Psoas muscle (tissue), 8 donors: Measurements from ENCODE around the gene SF3A1. TPM values are rescaled to one million over a fixed set of nuclear protein-coding genes. Genes with fewer than 3 reads are reported as not detected.
A peak's percentile ranks its signal among the peaks of the same experiment; 100 is the strongest.

Source experiments
- ATAC-seq, 4 donors: fragments of 200-7000 bp; cut with Tn5 transposase; one replicate each; pipeline ENCODE4 v1.9.1; 2020; ENCODE audit warnings: moderate library complexity in 3 of 4, mild to moderate bottlenecking in 2 of 4
- DNase-seq, 2 donors: peaks; one replicate each; pipeline ENCODE4 v3.0.0-alpha.2; 2020
- H3K27ac ChIP-seq: fragments of 200-600 bp; one replicate; pipeline ENCODE4 v1.8.0; 2022
- H3K27me3 ChIP-seq, 3 donors: fragments of 200-600 bp in 1 of 3; one replicate each; pipeline versions ENCODE4 v1.6.1 to v1.8.0; 2013 to 2022; ENCODE audit warnings: low read length in 2 of 3, mild to moderate bottlenecking in 2 of 3, moderate library complexity in 1 of 3; ENCODE audit not compliant: insufficient read depth in 3 of 3
- H3K36me3 ChIP-seq, 2 donors: fragments of 200-600 bp in 1 of 2; one replicate each; pipeline versions ENCODE4 v1.6.1 to v1.8.0; 2013 to 2022; ENCODE audit warnings: low read depth in 1 of 2, mild to moderate bottlenecking in 1 of 2, moderate library complexity in 1 of 2; ENCODE audit not compliant: insufficient read depth in 1 of 2
- H3K4me1 ChIP-seq: fragments of 200-600 bp; one replicate; pipeline ENCODE4 v1.8.0; 2022
- H3K4me3 ChIP-seq: fragments of 200-600 bp; one replicate; pipeline ENCODE4 v1.8.0; 2022; ENCODE audit warnings: mild to moderate bottlenecking
- H3K9me3 ChIP-seq: fragments of 200-600 bp; one replicate; pipeline ENCODE4 v1.8.0; 2022
- CTCF ChIP-seq: fragments of 200-600 bp; IDR thresholded peaks from one replicate; pipeline ENCODE4 v1.8.0; 2022; ENCODE audit warnings: antibody characterized with exemption
- WGBS, 3 donors: extraction: QIAGEN DNeasy Blood & Tissue Kit; methylation state at CpG; one replicate each; pipeline versions ENCODE4 v1.1.6 to v1.1.7; 2013; 5-methylcytosine and 5-hydroxymethylcytosine counted together
- intact Hi-C, 2 donors: fragments of 100-400 bp; cut with DNase I; formaldehyde crosslinking; loops; one replicate each; pipeline versions ENCODE4 v1.11.0 to v1.14.2; 2022
- polyA plus RNA-seq, 3 donors: library from polyadenylated mRNA; stranded (reverse); fragments of 200-250 nt; gene quantifications; one replicate each; pipeline ENCODE4 v1.2.3, GENCODE V29; 2013
- total RNA-seq, 4 donors: library from RNA; stranded (reverse); fragmentation: NEBNext Ultra II Directional in 2 of 4; extraction: Animal tissue kit (Norgen Biotek cat#: 25700) in 2 of 4; gene quantifications; one replicate each; pipeline versions ENCODE4 v1.2.1 to v1.2.4, GENCODE V29; 2021 to 2023
- donor health status: healthy with polysubstance abuse.
- donor health status: DM: no; HTN: no; CAD: no; lungs with moderate emphysema.
- donor health status: Bipolar disorder and iron deficiency.
- donor health status: healthy.
- donor health status: DM: yes; HTN: yes; CAD: no.
- donor health status: DM: no; HTN: no; CAD: no.
- donor health status: DM: no; HTN: no; CAD: no.
- donor health status: DM: yes; HTN: yes; CAD: no.

The SF3A1 gene
- total and polyA plus RNA-seq, 7 donors = 21.6 to 146 (median 107) TPM

GRCh38 chr22:30325065-30325720 lies 31.5 kb downstream of the SF3A1 start:
- TF ChIP-seq CTCF = no peak
- Histone ChIP-seq H3K27me3 (no peaks in the 10 kb centered on the region), H3K4me3 (peak overlapping the region; percentile 88), H3K4me1 (peaks cover 23% of the 10 kb centered on the region), H3K27ac (no peak overlapping the region), H3K36me3 (no peaks in the 10 kb centered on the region), H3K9me3 (no peaks in the 10 kb centered on the region)
- intact Hi-C loops = loop anchor here in 1 of 2 donors (5.0 kb wide), 1 partner anchor 33 kb away; no protein-coding TSS in a partner anchor
- 64 to 76% (median 64%) methylated on average over 5 of the region's 5 CpGs for WGBS, 3 donors
- DNase-seq = peak; percentile 28 to 38
- no peak for ATAC-seq

GRCh38 chr22:30324014-30324730 lies 32.5 kb downstream of the SF3A1 start:
- DNase-seq = peak in 1 of 2 donors; percentile 39
- intact Hi-C loops = no loop called here
- Histone ChIP-seq H3K4me3 (peak overlapping the region; percentile 88), H3K27me3 (no peaks in the 10 kb centered on the region), H3K36me3 (no peaks in the 10 kb centered on the region), H3K9me3 (no peaks in the 10 kb centered on the region), H3K4me1 (peaks cover 30% of the 10 kb centered on the region), H3K27ac (peak overlapping the region; percentile 10)
- no peak for TF ChIP-seq CTCF
- ATAC-seq = no peak
- 63 to 74% (median 65%) methylated on average over 8 of the region's 8 CpGs for WGBS, 3 donors

- Histone ChIP-seq H3K27me3 (no peaks in the 10 kb centered on the region), H3K9me3 (no peaks in the 10 kb centered on the region), H3K4me1 (peaks cover 31% of the 10 kb centered on the region), H3K36me3 (no peaks in the 10 kb centered on the region), H3K4me3 (no peak overlapping the region), H3K27ac (no peak overlapping the region)
- WGBS, 3 donors = 94 to 100% (median 96%) methylated on average over 3 of the region's 3 CpGs
- intact Hi-C loops = no loop called here
- ATAC-seq = no peak
- no peak for TF ChIP-seq CTCF
- DNase-seq = no peak
Measured at GRCh38 chr22:30323246-30323645, 33.4 kb downstream of the SF3A1 start.

GRCh38 chr22:30321461-30321860 lies 35.2 kb downstream of the SF3A1 start:
- intact Hi-C loops = no loop called here

More at GRCh38 chr22:30321461-30321860, 35.2 kb downstream of the SF3A1 start:
- no peak overlapping the region for H3K4me3 ChIP-seq
- 64 to 66% (median 64%) methylated on average over 2 of the region's 2 CpGs for WGBS, 3 donors
- ATAC-seq (no peak), DNase-seq (peak in 1 of 2 donors; percentile 39)
- no peak for TF ChIP-seq CTCF
- no peaks in the 10 kb centered on the region for H3K36me3 ChIP-seq
- H3K27me3 ChIP-seq = no peaks in the 10 kb centered on the region
- H3K27ac ChIP-seq = peak overlapping the region; percentile 9
- H3K9me3 ChIP-seq = no peaks in the 10 kb centered on the region
- peaks cover 24% of the 10 kb centered on the region for H3K4me1 ChIP-seq
